GM12892 (cell line): Measurements from ENCODE around the gene KDM2B.

ENCODE experiments used
- POLR2A ChIP-seq: IDR thresholded peaks from 2 replicates; pipeline ENCODE4 v1.6.1; 2011; ENCODE audit warnings: low read depth, low read length, control low read depth
- POLR2AphosphoS5 ChIP-seq: IDR thresholded peaks from 2 replicates; pipeline ENCODE4 v1.6.1; 2011; ENCODE audit warnings: low read depth, low read length, control low read depth

DNA sequence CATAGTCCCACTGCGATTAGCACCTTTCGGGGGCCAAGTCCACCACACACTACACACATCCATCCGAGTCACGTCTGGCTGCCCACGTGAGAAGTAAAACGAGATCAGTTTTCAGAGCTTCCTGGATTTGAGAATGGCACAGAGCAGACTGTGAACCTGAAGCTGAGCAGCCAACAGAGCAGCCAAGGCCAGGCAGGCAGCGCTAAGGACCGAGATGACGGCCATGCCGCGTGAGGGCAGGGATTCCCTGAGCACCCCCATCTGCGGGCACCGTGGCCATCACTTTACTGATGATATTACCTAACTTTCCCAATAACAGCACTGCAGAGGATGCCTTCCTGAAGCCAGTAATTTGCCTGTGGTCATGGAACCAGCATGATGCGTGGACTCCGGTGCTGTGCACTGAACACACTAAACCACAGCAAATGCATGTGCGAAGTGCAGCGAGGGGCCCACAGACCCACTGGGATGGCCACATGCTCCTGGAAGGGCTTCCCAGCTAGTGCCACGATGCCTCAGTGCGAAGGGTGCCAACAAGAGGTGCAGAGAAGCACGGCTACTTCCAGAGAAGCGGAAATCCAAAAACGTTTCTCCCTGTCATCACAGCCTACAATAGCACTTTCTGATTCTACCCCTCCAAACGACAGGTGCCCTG, 124.9 kb downstream of the KDM2B start:
- TF ChIP-seq POLR2A (no peak), POLR2AphosphoS5 (no peak)
